ENCODE measurements around the gene EXD3. TPM values are rescaled to one million over a fixed set of nuclear protein-coding genes. Genes with fewer than 3 reads are reported as not detected.
A peak's percentile ranks its signal among the peaks of the same experiment; 100 is the strongest.

Gene EXD3
- total RNA-seq, 4 donors from 2014 or later, result 2.8 to 16.8 (median 9.1) TPM

GRCh38 chr9:137369061-137369787 is 53.7 kb downstream of the EXD3 start:
- Histone ChIP-seq H3K27me3 (no peaks in the 10 kb centered on the region), H3K27ac (peak overlapping the region in 1 of 4 donors; percentile 25), H3K4me1 (no peaks in the 10 kb centered on the region), H3K4me3 (no peak overlapping the region), H3K36me3 (peaks cover 0 to 42% (median 0%) of the 10 kb centered on the region in 3 donors), H3K9me3 (no peaks in the 10 kb centered on the region)
- no peak for DNase-seq
- intact Hi-C loops (cut with DNase I), result no loop called here
- WGBS, 2 donors, result 100% methylated on average over 5 of the region's 36 CpGs; no CpG with 5 or more reads in 1 of the 2 donors
- TF ChIP-seq CTCF (IDR thresholded peaks at IDR 0.05) (no peak), POLR2A (IDR thresholded peaks at IDR 0.05) (no peak)

- Histone ChIP-seq H3K4me1 (no peaks in the 10 kb centered on the region), H3K27me3 (no peaks in the 10 kb centered on the region), H3K27ac (peak overlapping the region in 1 of 4 donors; percentile 25), H3K9me3 (no peaks in the 10 kb centered on the region), H3K4me3 (no peak overlapping the region), H3K36me3 (peaks cover 0 to 38% (median 0%) of the 10 kb centered on the region in 3 donors)
- intact Hi-C loops (cut with DNase I), result no loop called here
- TF ChIP-seq CTCF (IDR thresholded peaks at IDR 0.05) (no peak), POLR2A (IDR thresholded peaks at IDR 0.05) (no peak)
- 67 to 94% methylated on average over 3 to 6 of the region's 51 CpGs for WGBS, 2 donors
- no peak for DNase-seq
Measured at GRCh38 chr9:137368431-137369035, 54.4 kb downstream of the EXD3 start.

GRCh38 chr9:137367506-137368430 is 55.2 kb downstream of the EXD3 start:
- no peak for DNase-seq
- no peaks in the 10 kb centered on the region for H3K27me3 ChIP-seq
- peaks cover 0 to 30% (median 0%) of the 10 kb centered on the region in 3 donors for H3K36me3 ChIP-seq
- no peak overlapping the region for H3K4me3 ChIP-seq
- no peak overlapping the region for H3K27ac ChIP-seq
- 72 to 79% methylated on average over 8 to 14 of the region's 38 CpGs for WGBS, 2 donors
- H3K9me3 ChIP-seq, result no peaks in the 10 kb centered on the region
- intact Hi-C loops (cut with DNase I), result no loop called here
- H3K4me1 ChIP-seq, result no peaks in the 10 kb centered on the region
- TF ChIP-seq CTCF (IDR thresholded peaks at IDR 0.05), result no peak
- TF ChIP-seq POLR2A (IDR thresholded peaks at IDR 0.05), result no peak

- TF ChIP-seq CTCF (IDR thresholded peaks at IDR 0.05) (no peak), POLR2A (IDR thresholded peaks at IDR 0.05) (no peak)
- H3K36me3 ChIP-seq, result peaks cover 0 to 22% (median 0%) of the 10 kb centered on the region in 3 donors
- no peak for DNase-seq
- no peaks in the 10 kb centered on the region for H3K27me3 ChIP-seq
- H3K4me1 ChIP-seq, result no peaks in the 10 kb centered on the region
- intact Hi-C loops (cut with DNase I), result no loop called here
- H3K9me3 ChIP-seq, result no peaks in the 10 kb centered on the region
- no peak overlapping the region for H3K4me3 ChIP-seq
- no peak overlapping the region for H3K27ac ChIP-seq
- 93% methylated on average over 10 of the region's 19 CpGs; no CpG with 5 or more reads in 1 of the 2 donors for WGBS, 2 donors
Measured at GRCh38 chr9:137366891-137367381, 56.0 kb downstream of the EXD3 start.
